Fibroblast of the aortic adventitia (primary cell): ENCODE data around the gene CDH22. TPM values are rescaled to one million over a fixed set of nuclear protein-coding genes. Genes with fewer than 3 reads are reported as not detected.

Experiments used
- DNase-seq: peaks from one replicate; pipeline ENCODE4 v3.0.0-alpha.2; 2010; ENCODE audit warnings: low read depth
- H3K4me3 ChIP-seq: 2 replicates; pipeline ENCODE4 v1.5.1; 2011; ENCODE audit warnings: low read depth, mild to moderate bottlenecking, control low read depth, low read length, moderate library complexity
- total RNA-seq: library from RNA; depleted of rRNA; stranded (reverse); fragments of >200 nt; gene quantifications from 2 replicates; pipeline ENCODE4 v1.2.3, GENCODE V29; 2012; ENCODE audit warnings: low replicate concordance
- TF ChIP-seq, protein P1 (sequence below): IDR thresholded peaks from 2 replicates; pipeline ENCODE4 v1.5.1; 2011; ENCODE audit warnings: mild to moderate bottlenecking, low read length, control low read depth, inconsistent platforms; ENCODE audit not compliant: insufficient read depth

The CDH22 gene
- total RNA-seq, 1 donor = not detected

- TF ChIP-seq, protein P1, sequence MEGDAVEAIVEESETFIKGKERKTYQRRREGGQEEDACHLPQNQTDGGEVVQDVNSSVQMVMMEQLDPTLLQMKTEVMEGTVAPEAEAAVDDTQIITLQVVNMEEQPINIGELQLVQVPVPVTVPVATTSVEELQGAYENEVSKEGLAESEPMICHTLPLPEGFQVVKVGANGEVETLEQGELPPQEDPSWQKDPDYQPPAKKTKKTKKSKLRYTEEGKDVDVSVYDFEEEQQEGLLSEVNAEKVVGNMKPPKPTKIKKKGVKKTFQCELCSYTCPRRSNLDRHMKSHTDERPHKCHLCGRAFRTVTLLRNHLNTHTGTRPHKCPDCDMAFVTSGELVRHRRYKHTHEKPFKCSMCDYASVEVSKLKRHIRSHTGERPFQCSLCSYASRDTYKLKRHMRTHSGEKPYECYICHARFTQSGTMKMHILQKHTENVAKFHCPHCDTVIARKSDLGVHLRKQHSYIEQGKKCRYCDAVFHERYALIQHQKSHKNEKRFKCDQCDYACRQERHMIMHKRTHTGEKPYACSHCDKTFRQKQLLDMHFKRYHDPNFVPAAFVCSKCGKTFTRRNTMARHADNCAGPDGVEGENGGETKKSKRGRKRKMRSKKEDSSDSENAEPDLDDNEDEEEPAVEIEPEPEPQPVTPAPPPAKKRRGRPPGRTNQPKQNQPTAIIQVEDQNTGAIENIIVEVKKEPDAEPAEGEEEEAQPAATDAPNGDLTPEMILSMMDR = no peak
- H3K4me3 ChIP-seq = no peak overlapping the region
- no peak for DNase-seq
Observed at GRCh38 chr20:46214824-46215488, 93.3 kb downstream of the CDH22 start.

- H3K4me3 ChIP-seq = no peak overlapping the region
- TF ChIP-seq, protein P1 = no peak
- DNase-seq = peak; percentile 22
Observed at GRCh38 chr20:46213946-46214823, 94.1 kb downstream of the CDH22 start.

GRCh38 chr20:46212876-46213275 is 95.4 kb downstream of the CDH22 start:
- no peak for DNase-seq
- TF ChIP-seq, protein P1 = no peak
- no peak overlapping the region for H3K4me3 ChIP-seq

GRCh38 chr20:46212252-46212651 is 96.0 kb downstream of the CDH22 start:
- TF ChIP-seq, protein P1 = no peak
- H3K4me3 ChIP-seq = no peak overlapping the region
- DNase-seq = no peak

- DNase-seq = no peak
- H3K4me3 ChIP-seq = no peak overlapping the region
- TF ChIP-seq, protein P1 = no peak
Observed at GRCh38 chr20:46211331-46211722, 97.0 kb downstream of the CDH22 start.

DNA sequence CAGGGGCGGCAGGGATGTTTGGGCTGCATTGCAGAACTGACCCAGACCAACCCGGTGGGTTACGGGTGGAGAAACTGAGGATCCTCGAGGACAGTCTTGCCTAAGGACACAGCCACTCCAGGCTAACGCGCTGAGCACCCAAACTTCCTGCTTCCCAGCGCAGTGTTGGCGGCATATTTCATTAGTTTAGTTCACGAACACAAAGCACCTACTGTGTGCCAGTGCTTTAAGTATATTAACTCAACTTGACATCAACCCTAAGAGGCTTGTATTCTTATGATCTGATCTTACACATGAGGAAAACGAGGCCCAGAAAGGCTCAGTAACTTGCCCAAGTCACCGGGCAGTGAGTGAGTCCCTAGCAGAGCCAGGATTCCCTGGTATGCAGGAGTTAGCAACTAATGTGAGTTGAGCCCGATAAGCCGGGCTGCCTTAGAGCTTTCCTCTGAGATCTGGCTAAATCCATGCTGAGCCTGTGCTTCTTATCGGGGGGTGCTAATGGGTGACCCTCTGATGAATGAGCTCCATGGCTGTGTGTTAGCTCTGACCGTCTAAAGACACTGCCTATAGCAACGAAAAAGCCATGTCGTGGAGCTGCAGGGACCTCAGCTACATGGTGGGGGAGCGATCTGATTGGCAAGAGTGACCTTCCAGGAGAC is 97.5 kb downstream of the CDH22 start:
- H3K4me3 ChIP-seq = no peak overlapping the region
- TF ChIP-seq, protein P1 = no peak
- DNase-seq = no peak
